DMS53 treated with DMSO at 0.1 percent for 48 hours (cell line): ENCODE measurements around the gene HOXC4.

Experiments used
- DNase-seq: peaks from one replicate; lab custom pipeline; 2025; ENCODE audit not compliant: unreplicated experiment; lab: John Stamatoyannopoulos, UW

Gene HOXC4

GRCh38 chr12:54028314-54029201 lies 25.1 kb upstream of the HOXC4 start, which contains the start of gene HOXC6:
Gene HOXC6, plus strand, starts transcription at chr12:54028440. Its CDS starts 82 bp downstream, at chr12:54028522.
- no peak for DNase-seq

GRCh38 chr12:54029529-54030441 lies 23.9 kb upstream of the HOXC4 start:
- DNase-seq = no peak

DNA sequence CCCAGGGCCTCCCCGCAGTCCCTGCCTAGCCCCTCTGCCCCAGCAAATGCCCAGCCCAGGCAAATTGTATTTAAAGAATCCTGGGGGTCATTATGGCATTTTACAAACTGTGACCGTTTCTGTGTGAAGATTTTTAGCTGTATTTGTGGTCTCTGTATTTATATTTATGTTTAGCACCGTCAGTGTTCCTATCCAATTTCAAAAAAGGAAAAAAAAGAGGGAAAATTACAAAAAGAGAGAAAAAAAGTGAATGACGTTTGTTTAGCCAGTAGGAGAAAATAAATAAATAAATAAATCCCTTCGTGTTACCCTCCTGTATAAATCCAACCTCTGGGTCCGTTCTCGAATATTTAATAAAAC lies 23.2 kb upstream of the HOXC4 start:
- no peak for DNase-seq

DNA sequence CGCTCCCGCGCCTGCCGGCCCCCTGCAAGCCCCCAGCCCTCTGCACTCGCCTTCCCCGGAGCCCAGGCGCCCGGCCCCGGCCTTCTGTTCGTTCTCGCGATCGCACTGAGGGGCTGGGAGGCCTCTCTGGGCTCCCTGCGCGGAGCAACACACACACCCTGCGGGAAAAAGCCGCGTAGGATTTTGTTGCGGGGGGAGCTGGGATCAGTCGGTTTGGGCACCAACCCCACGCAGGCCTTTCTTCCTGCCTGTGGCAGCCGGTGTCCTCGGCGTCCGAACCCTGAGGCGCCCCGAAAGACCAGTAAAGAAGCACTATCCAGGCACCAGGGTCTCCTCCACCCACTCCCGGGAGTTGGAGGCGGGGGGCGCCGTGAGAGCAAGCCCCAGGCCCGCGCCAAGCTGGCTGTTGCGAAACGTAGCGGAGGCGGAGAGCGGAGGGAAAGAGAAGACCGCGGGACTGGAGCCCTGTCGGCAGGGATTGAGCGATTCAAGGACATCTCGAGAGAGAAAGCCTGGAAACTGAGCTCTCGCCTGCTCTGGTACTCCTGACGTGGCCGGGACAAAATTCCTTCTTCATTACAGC lies 22.7 kb upstream of the HOXC4 start:
- DNase-seq = no peak

DNA sequence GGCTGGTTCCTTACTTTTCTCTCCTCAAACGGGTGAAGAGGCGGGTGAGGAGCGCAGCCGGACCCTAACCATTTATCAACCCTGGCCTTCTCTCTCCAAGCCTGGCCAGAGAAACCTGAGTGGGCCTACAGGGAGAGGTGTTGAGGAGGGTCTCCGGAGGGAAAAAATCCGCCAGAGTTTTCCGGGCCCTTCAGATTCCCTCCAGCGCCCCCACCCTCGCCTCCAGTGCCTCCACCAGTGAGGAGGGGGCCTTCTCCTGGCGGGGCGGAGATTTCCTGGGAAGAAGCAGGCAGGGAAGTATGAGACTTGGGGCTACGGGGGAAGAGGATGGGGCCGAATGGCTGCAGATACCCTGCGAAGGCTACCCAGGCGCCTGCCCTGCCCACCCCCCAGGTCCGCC lies 22.2 kb upstream of the HOXC4 start:
- DNase-seq = no peak

- DNase-seq = no peak
Observed at GRCh38 chr12:54032086-54032619, 21.5 kb upstream of the HOXC4 start.

DNA sequence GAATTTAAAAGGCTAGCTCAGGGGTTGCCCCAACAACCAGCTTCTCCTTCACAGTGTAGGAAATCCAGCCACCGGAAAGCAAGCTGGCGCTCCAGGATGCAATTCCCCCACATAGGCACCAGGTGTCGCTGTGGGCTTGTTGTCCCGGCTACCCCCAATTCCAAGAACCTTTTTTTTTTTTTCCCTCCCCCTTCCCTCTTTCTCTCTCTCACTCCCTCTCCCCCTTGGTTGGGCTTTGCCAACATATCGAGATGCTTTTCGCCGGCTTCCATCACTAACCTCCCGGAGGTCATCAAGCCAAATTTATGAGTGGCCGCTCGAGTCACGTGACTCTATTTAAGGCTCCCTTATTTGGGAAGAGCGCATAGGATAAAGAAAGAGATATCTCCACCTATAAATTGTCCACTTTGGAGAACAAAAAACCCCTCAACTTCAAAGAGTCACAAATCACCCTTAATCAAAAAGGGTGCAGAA lies 21.0 kb upstream of the HOXC4 start, which contains the start of gene HOXC5:
Gene HOXC5 (plus strand): TSS at position 424 of the 474 bp plus-strand sequence. CDS start 73 bp downstream, outside the sequence.
- peak; percentile 52 for DNase-seq

- DNase-seq = no peak
Observed at GRCh38 chr12:54033106-54033979, 20.3 kb upstream of the HOXC4 start.

DNA sequence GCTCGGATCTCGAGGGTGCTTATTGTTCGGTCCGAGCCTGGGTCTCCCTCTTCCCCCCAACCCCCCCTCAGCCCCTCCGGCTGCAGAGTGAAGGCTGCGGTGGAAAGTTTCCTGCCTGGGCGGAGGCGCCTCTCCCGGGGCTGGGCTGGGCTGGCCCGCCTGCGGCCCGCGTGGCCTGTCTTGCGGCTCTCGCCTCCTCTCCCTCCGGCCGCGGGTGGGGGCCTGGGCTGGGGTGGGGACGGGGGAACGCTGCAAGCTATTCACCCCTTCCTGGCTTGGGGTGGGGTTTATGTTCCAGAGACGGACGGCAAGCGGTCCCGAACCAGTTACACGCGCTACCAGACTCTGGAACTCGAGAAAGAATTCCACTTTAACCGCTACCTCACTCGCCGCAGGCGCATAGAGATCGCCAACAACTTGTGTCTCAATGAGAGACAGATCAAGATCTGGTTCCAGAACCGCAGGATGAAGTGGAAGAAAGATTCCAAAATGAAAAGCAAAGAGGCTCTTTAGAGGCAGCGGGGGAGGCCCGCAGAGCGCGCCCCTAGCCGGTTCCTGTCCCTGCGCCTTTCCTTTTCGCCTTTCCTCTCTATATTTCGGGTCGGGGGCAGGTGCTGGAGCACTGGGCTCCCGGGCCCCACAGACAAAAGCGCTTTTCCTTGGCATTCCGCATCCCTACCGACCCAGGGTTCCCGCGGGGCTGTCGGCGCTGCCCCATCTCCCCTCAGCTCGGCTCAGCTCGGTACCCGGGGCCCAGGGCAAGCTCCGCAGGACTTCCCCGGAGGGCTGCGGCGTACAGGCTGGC lies 19.5 kb upstream of the HOXC4 start:
- no peak for DNase-seq

DNA sequence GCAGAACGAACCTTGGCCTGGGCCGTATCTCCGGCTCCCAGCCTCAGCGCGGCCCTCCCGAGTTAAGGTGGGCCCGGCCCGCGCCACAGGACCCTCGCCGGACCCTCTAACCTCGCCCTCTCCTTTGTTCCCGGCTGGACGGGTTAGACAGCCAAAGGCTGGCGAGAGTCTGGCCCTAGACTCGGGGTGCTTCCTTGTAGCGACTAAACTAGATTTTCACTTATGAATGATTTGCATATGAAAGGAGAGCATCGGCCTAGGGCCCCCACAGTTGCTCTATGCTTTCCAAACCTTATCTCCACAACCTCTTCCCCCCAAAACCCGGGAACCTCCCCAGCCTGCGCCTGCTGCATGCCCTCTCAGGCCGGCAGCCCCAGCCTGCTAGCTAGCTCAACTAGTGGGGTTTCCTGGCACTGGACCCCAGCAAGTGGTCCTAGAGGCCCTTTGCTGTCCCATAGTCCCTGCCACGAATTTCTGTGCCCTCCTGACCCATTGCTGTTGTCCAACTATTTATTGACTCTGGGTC lies 18.8 kb upstream of the HOXC4 start:
- DNase-seq = no peak

DNA sequence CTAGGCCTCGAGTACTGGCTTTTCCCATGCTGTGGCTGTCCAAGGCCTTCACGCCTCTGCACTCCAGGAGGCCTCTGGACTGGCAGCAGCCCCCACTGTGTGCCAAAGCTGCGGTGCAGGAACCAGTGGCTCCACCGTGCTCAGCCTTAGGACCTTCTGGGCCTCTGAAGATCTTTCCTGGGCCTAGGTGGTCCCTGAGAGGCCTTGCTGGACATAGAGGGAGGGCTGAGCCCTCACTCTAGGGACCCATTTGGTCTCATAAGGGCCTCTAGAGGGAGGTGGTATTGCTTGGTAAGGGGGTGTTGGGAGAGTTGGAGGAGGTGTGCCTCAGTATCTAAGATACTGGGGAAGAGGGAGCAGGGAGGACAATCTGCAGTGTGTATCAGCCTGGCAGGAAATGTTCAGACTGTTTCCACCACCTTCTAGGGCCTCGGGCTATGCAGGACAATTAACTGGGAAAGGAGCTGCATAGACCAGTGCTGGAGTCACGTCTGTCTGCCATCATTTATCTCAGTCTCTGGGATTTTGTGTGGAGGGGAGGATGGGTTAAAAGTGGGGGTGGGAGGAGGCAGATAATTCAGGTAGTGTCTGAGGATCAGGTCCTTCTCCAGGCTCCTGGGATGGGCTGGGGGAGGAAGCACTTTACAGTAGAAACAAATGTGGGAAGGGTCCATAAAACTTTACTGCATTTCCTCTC lies 17.9 kb upstream of the HOXC4 start:
- no peak for DNase-seq

DNA sequence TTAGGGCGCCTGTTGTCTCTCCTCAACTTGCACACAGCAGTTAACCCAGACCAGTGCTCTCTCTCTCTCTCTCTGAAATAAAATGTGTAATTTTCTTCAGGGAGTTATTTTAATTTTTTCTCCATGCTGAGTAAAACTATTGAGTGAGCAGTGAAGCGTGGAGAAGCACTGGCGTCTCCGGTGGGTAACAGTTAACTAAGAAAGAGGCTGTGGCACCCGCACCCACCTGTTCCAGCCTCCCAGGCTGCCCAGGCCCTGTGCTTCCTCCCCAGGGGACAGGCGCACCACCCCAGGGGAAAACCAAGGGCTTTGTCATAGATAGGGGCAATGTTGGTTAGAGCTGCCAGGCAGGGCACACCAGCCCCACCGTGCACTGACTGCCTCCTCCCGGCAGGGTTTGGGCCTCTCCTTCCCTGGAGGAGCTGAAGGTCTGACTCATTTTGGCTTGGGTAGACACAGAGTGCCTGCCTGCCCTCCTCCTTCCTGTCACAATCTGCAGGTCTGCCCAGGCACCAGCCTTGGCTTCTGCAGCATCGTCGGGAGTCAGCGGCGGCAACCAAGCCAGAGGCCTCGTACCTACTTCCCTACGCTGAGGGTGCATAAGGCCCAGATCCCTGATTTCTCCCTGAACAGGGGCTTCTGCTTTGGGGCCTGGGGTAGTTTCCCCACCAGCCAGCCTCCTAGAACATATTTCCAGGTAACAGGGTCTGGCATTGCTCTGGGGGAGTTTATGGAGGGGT lies 16.8 kb upstream of the HOXC4 start:
- DNase-seq = no peak

GRCh38 chr12:54037360-54038283 lies 16.0 kb upstream of the HOXC4 start:
- DNase-seq = no peak

DNA sequence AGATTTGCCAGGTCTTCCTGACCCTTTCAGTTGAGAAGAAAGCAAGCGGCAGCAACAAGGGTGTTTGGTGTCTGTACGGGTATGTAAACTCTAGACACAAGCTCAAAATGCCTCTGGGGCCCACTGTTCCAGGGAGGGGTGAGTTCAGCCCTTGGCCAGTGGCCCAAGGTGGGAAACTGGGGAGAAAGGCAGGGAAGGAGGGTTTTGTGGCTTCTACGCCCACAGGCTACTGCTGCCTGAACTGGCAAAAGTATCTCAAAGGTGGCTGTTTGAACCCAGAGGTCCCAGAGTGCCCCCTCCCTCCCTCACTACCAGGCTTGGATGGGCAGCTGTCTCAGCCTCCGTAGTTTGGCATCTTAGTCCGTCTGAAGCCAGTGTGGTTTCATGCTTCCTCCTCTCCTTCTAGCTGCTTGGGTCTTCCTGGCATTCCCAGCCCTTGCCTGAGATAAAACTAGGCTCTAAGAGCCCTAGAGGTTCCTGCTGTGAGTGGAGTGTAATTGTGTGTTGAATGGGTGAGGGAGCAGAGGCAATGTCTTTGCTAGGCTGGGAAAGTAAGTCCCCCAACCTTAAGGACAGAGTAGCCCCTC lies 15.3 kb upstream of the HOXC4 start:
- DNase-seq = no peak

DNA sequence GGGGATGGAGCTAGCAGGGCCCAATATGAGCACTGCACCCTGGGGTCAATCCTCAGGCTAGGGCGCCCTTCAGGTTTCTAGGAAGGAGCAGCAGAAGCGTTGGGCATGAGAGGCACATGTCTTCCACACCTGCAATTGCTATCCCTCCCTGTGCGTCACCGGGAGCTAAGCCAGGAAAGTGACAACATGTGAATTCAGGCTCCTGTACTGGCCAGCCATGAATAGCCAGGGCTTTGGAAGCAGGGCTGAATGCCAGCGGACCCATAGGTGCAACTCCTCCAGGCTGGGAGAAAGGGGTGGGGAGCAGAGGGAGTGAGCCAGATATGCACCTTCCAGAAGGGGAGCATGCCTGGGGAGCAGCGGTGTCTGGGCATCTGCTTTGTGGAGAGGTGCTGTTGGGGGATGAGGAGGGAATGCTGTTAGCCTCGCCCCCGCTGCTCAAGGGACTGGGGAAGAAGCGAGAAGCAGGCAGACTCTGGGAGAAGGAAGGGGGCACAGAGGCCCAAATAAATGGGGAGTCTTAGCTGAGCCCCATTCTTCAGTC lies 14.7 kb upstream of the HOXC4 start:
- no peak for DNase-seq
